K562 (cell line): ENCODE data around the gene DBF4B. TPM values are rescaled to one million over a fixed set of nuclear protein-coding genes. Genes with fewer than 3 reads are reported as not detected.

Experiments
- ATAC-seq: fragments of 200-7000 bp; cut with Tn5 transposase; 3 replicates; pipeline ENCODE4 v1.9.1; 2020; ENCODE audit warnings: moderate library complexity
- BruUV-seq: library from RNA; stranded (reverse); fragments of 400-500 nt; replicated peaks from 2 replicates; lab custom pipeline; 2021; lab: Mats Ljungman, UMichigan
- CTCF ChIA-PET: fragments of 300-600 bp; formaldehyde crosslinking; extraction: SDS; loops from one replicate; lab custom pipeline; 2021; ENCODE audit warnings: low intra/inter-chr PET ratio; lab: Yijun Ruan, JAX
- POLR2A ChIA-PET: fragments of 300-600, 350-650 bp; sonication (Branson Sonifier 250); formaldehyde crosslinking; extraction: SDS; loops from one replicate; lab custom pipeline; 2021; ENCODE audit warnings: antibody characterized with exemption, inconsistent platforms; lab: Yijun Ruan, JAX
- DNase-seq, 4 experiments: peaks; one replicate each; pipeline versions ENCODE4 v3.0.0 to v3.0.0-alpha.2; 2011 to 2018; ENCODE audit warnings: low spot score in 3 of 4, mixed read lengths in 3 of 4; ENCODE audit errors: extremely low read depth in 1 of 4
- FAIRE-seq: peaks from 2 replicates; lab custom pipeline; 2011; peaks lifted over from hg19 to GRCh38; lab: Jason Lieb, UNC
- H2AFZ ChIP-seq: 2 replicates; pipeline ENCODE4 v1.6.0; 2011; ENCODE audit warnings: low read depth, low read length, control low read depth, inconsistent platforms
- H3K27ac ChIP-seq: fragments of 200-600 bp; 3 replicates; pipeline ENCODE4 v1.8.0; 2011; ENCODE audit warnings: low read depth, mild to moderate bottlenecking, control low read depth, inconsistent platforms, low read length, moderate library complexity, mixed read lengths; ENCODE audit errors: extremely low read depth
- H3K27me3 ChIP-seq, 2 experiments: fragments of 300-600 bp in 1 of 2; 2 replicates in 1 of 2; 3 replicates in 1 of 2; pipeline versions ENCODE4 v1.6.0 to v1.8.0; 2011; ENCODE audit warnings: inconsistent platforms in 2 of 2, low read length in 2 of 2, mild to moderate bottlenecking in 1 of 2, mixed read lengths in 1 of 2, moderate library complexity in 1 of 2; ENCODE audit not compliant: control insufficient read depth in 2 of 2, insufficient read depth in 2 of 2
- H3K36me3 ChIP-seq: fragments of 300-600 bp; 3 replicates; pipeline ENCODE4 v1.8.0; 2011; ENCODE audit warnings: mild to moderate bottlenecking, low read length, inconsistent platforms; ENCODE audit not compliant: control insufficient read depth, insufficient read depth
- H3K4me1 ChIP-seq, 2 experiments: fragments of 200-600 bp in 1 of 2; replicated peaks in 1 of 2; 2 replicates in 1 of 2; 3 replicates in 1 of 2; pipeline versions ENCODE4 v1.5.1 to v1.8.0; 2011; ENCODE audit warnings: inconsistent platforms in 2 of 2, low read length in 2 of 2, mild to moderate bottlenecking in 1 of 2, mixed read lengths in 1 of 2, moderate library complexity in 1 of 2; ENCODE audit not compliant: control insufficient read depth in 2 of 2, insufficient read depth in 2 of 2
- H3K4me2 ChIP-seq: 2 replicates; pipeline ENCODE4 v1.6.1; 2011; ENCODE audit warnings: low read length, control low read depth, inconsistent platforms, mixed read lengths; ENCODE audit not compliant: insufficient read depth
- H3K4me3 ChIP-seq: fragments of 200-600 bp; sonication (generic), shearing (Covaris generic); 2 replicates; pipeline ENCODE4 v1.5.1; 2016; ENCODE audit warnings: control low read depth, inconsistent platforms
- H3K79me2 ChIP-seq: fragments of 200-600 bp; 3 replicates; pipeline ENCODE4 v1.8.0; 2011; ENCODE audit warnings: low read length, inconsistent platforms; ENCODE audit not compliant: control insufficient read depth, insufficient read depth
- H3K9ac ChIP-seq, 2 experiments: 2 replicates each; pipeline versions ENCODE4 v1.6.0 to v1.6.1; 2011; ENCODE audit warnings: low read depth in 2 of 2, low read length in 2 of 2, control low read depth in 1 of 2, inconsistent platforms in 1 of 2, mild to moderate bottlenecking in 1 of 2, mixed read lengths in 1 of 2; ENCODE audit not compliant: insufficient read depth in 1 of 2
- H3K9me1 ChIP-seq: one replicate; pipeline ENCODE4 v1.6.0; 2011; ENCODE audit warnings: inconsistent platforms, mild to moderate bottlenecking, low read length, moderate library complexity; ENCODE audit not compliant: control insufficient read depth, insufficient read depth
- H3K9me3 ChIP-seq: replicated peaks from 2 replicates; pipeline ENCODE4 v1.5.1; 2011; ENCODE audit warnings: low read depth, low read length, inconsistent platforms; ENCODE audit not compliant: control insufficient read depth, insufficient read depth
- H4K20me1 ChIP-seq: replicated peaks from 2 replicates; pipeline ENCODE4 v1.6.1; 2011; ENCODE audit warnings: low read length, inconsistent platforms, mixed read lengths; ENCODE audit not compliant: control insufficient read depth, insufficient read depth
- CHD1 ChIP-seq: fragments of 200-600 bp; sonication (generic); IDR thresholded peaks from one replicate; pipeline ENCODE4 v1.6.1; 2012; ENCODE audit warnings: mild to moderate bottlenecking, moderate library complexity, low read length, inconsistent platforms
- ETV5 ChIP-seq: sonication (generic); formaldehyde crosslinking; IDR thresholded peaks from 2 replicates; pipeline ENCODE4 v1.4.0; 2020; ENCODE audit warnings: low read depth, mild to moderate bottlenecking, missing genetic modification reagents
- GATAD2A ChIP-seq: fragments of 450-650 bp; IDR thresholded peaks from 2 replicates; pipeline ENCODE4 v1.6.1; 2017
- ZNF431 ChIP-seq: sonication (generic); formaldehyde crosslinking; IDR thresholded peaks from 2 replicates; pipeline ENCODE4 v1.8.0; 2022; ENCODE audit warnings: mild to moderate bottlenecking, missing genetic modification reagents
- WGBS: fragments of 100-300 bp; shearing (Covaris generic); methylation state at CpG from one replicate; pipeline ENCODE4 v1.1.6; 2016; ENCODE audit warnings: low coverage, mixed read lengths; ENCODE audit not compliant: insufficient coverage; ENCODE audit errors: missing lambda C conversion rate; 5-methylcytosine and 5-hydroxymethylcytosine counted together
- in situ Hi-C: fragments of 300-500 bp; cut with MboI; formaldehyde crosslinking; loops from 4 replicates; pipeline ENCODE4 v1.15.0; 2018; ENCODE audit warnings: inconsistent platforms, mixed read lengths
- intact Hi-C: fragments of 100-400 bp; cut with micrococcal nuclease; formaldehyde crosslinking; loops from 2 replicates; pipeline ENCODE4 v1.14.2; 2022
- polyA plus RNA-seq, 8 experiments: library from polyadenylated mRNA; depleted of rRNA in 4 of 8; stranded (reverse) in 5 of 8; unstranded in 3 of 8; fragments of >200 nt; fragmentation: Nextera tagmentation in 2 of 8; fragmentation: Illumina TruSeq in 1 of 8; extraction: Ambion mirVana in 2 of 8; extraction: Trizol in 1 of 8; gene quantifications; 2 replicates each; pipeline versions ENCODE4 v1.2.1 to v1.2.3, GENCODE V29; 2011 to 2014; ENCODE audit warnings: inconsistent platforms in 1 of 8, missing spikeins in 1 of 8
- total RNA-seq, 7 experiments: library from RNA; depleted of rRNA in 6 of 7; stranded (reverse); fragments of >200 nt in 6 of 7; fragmentation: Illumina TruSeq in 2 of 7; extraction: Trizol in 2 of 7; gene quantifications; 2 replicates each; pipeline versions ENCODE4 v1.2.1 to v1.2.3, GENCODE V29; 2011 to 2021; ENCODE audit warnings: low replicate concordance in 1 of 7

Gene DBF4B
- total and polyA plus RNA-seq, 9 of the 15 experiments (the other 6 are each of a cell fraction or from before 2014, with no cell fraction given): 2.5 to 26.9 (median 14.6) TPM

GRCh38 chr17:44688675-44689476, 19.6 kb upstream of the DBF4B start:
- BruUV-seq: TSS peak; percentile 61
- DNase-seq: peak in 1 of 4 experiments; percentile 5

More at GRCh38 chr17:44688675-44689476, 19.6 kb upstream of the DBF4B start:
- Histone ChIP-seq H3K9ac (peak overlapping the region; percentile 82 to 95), H4K20me1 (no peaks in the 10 kb centered on the region), H2AFZ (peak overlapping the region; percentile 97), H3K36me3 (peaks cover 7% of the 10 kb centered on the region; the same call in 2 of the 3 replicates), H3K9me1 (no peaks in the 10 kb centered on the region), H3K9me3 (no peaks in the 10 kb centered on the region), H3K4me2 (peak overlapping the region; percentile 88), H3K79me2 (peaks cover 15% of the 10 kb centered on the region), H3K27ac (peak overlapping the region; percentile 81), H3K27me3 (no peaks in the 10 kb centered on the region), H3K4me1 (peaks cover 8 to 11% of the 10 kb centered on the region in 2 experiments; a peak in 4 of 5 replicates), H3K4me3 (peak overlapping the region; percentile 53)
- FAIRE-seq (no peak), ATAC-seq (peak; percentile 2; the same call in 2 of the 3 replicates)
- 7% methylated on average over 13 of the region's 13 CpGs for WGBS
- POLR2A ChIA-PET: interaction anchor here (0.7 to 1.8 kb wide), 4 partner anchors 11 to 155 kb away, joined by 3 to 5 read pairs (median 4); no protein-coding TSS in a partner anchor
- intact Hi-C loops: no loop called here
- TF ChIP-seq GATAD2A (no peak), CHD1 (peak; percentile 58), ETV5 (CRISPR knock-in tag) (0 out of 2 replicates have a peak, but pooled peaks have one; percentile 30), ZNF431 (CRISPR knock-in tag) (no peak)
- CTCF ChIA-PET: no interaction called here
- in situ Hi-C loops: no loop called here
